Heart right ventricle (tissue), 16 donors: ENCODE data around the gene ITPR3. TPM values are rescaled to one million over a fixed set of nuclear protein-coding genes. Genes with fewer than 3 reads are reported as not detected.

Experiments
- ATAC-seq, 8 donors: fragments of 200-7000 bp; cut with Tn5 transposase; one replicate each; pipeline ENCODE4 v1.9.1; 2020; ENCODE audit warnings: mild to moderate bottlenecking in 8 of 8, moderate library complexity in 8 of 8, moderate number of reproducible peaks in 1 of 8
- DNase-seq, 2 donors: peaks; one replicate each; pipeline ENCODE4 v3.0.0-alpha.2; 2020
- H3K27ac ChIP-seq, 10 donors: fragments of 200-600 bp; sonication (generic) in 2 of 10; one replicate each; pipeline versions ENCODE4 v1.5.0 to v1.8.0; 2020 to 2022; ENCODE audit warnings: mild to moderate bottlenecking in 3 of 10
- H3K27me3 ChIP-seq, 7 donors: fragments of 200-600 bp; one replicate each; pipeline ENCODE4 v1.8.0; 2021 to 2022; ENCODE audit warnings: mild to moderate bottlenecking in 2 of 7
- H3K36me3 ChIP-seq, 9 donors: fragments of 200-600 bp; sonication (generic) in 1 of 9; one replicate each; pipeline versions ENCODE4 v1.5.0 to v1.8.0; 2020 to 2022; ENCODE audit warnings: mild to moderate bottlenecking in 2 of 9
- H3K4me1 ChIP-seq, 9 donors: fragments of 200-600 bp; sonication (generic) in 1 of 9; one replicate each; pipeline versions ENCODE4 v1.5.0 to v1.8.0; 2020 to 2022; ENCODE audit warnings: mild to moderate bottlenecking in 4 of 9
- H3K4me3 ChIP-seq, 10 donors: fragments of 200-600 bp; sonication (generic) in 2 of 10; one replicate each; pipeline versions ENCODE4 v1.5.0 to v1.8.0; 2020 to 2022; ENCODE audit warnings: mild to moderate bottlenecking in 7 of 10, moderate library complexity in 2 of 10
- H3K9me3 ChIP-seq, 11 donors: fragments of 200-600 bp in 10 of 11; sonication (generic) in 2 of 11; one replicate each; pipeline versions ENCODE4 v1.5.0 to v1.8.0; 2013 to 2022; ENCODE audit warnings: mild to moderate bottlenecking in 2 of 11, control low read depth in 1 of 11, moderate library complexity in 1 of 11
- CTCF ChIP-seq, 9 donors: fragments of 200-600 bp; sonication (generic) in 2 of 9; IDR thresholded peaks; one replicate each; pipeline versions ENCODE4 v1.5.0 to v1.8.0; 2021 to 2022; ENCODE audit warnings: antibody characterized with exemption in 9 of 9, mild to moderate bottlenecking in 5 of 9, moderate library complexity in 1 of 9
- WGBS, 2 donors: extraction: QIAGEN DNeasy Blood & Tissue Kit; methylation state at CpG; one replicate each; pipeline ENCODE4 v1.1.7; 2013; ENCODE audit warnings: inconsistent platforms in 1 of 2; 5-methylcytosine and 5-hydroxymethylcytosine counted together
- intact Hi-C, 10 donors: fragments of 100-400 bp; cut with DNase I; formaldehyde crosslinking; loops; one replicate each; pipeline versions ENCODE4 v1.11.1 to v1.14.2; 2022
- polyA plus RNA-seq, 2 donors: library from polyadenylated mRNA; stranded (reverse); fragments of 200-250 nt; gene quantifications; one replicate each; pipeline ENCODE4 v1.2.3, GENCODE V29; 2013
- total RNA-seq, 10 donors: library from RNA; stranded (reverse); fragmentation: NEBNext Ultra II Directional in 3 of 10; extraction: Animal tissue kit (Norgen Biotek cat#: 25700) in 3 of 10; gene quantifications; one replicate each; pipeline versions ENCODE4 v1.2.1 to v1.2.4, GENCODE V29; 2021 to 2023
- donor health status: Arrhythmogenic right ventricular cardiomyopathy.
- donor health status: ischemic (EF 13 %, LVEDD 7.1; RV severe dilation, severe dysfunction).
- donor health status: healthy with polysubstance abuse.
- donor health status: DM: no; HTN: yes; CAD: no.
- donor health status: DM: no; HTN: no; CAD: no.
- donor health status: ischemic (EF 25% LVEDD 6.9; RV normal size, moderate dysfunction).
- donor health status: ischemic (EF 25% LVEDD 5.7; RV mildly dilated, moderate dysfunction).
- donor health status: healthy.
- donor health status: DM: yes; HTN: yes; CAD: no.
- donor health status: Ischemic cardiomyopathy.
- donor health status: ischemic (EF 35%, LVEDD 5.7; RV mildly dilated, moderate dysfunction).
- donor health status: nonischemic (EF 11% LVEDD 7.7; RV severe dilation, severe dysfunction).
- donor health status: DM: yes; HTN: yes; CAD: no.
- donor health status: PGD.
- donor health status: ischemic (EF 29% LVEDD 5.4; RV normal size, mild dysfunction).
- donor health status: nonischemic (EF 23%, LVEDD 6.1; RV moderate dilation, normal function).

Gene ITPR3
- total and polyA plus RNA-seq, 12 donors = 3.2 to 16.7 (median 6.0) TPM

- Histone ChIP-seq H3K27me3 (no peaks in the 10 kb centered on the region), H3K4me3 (no peak overlapping the region), H3K9me3 (no peaks in the 10 kb centered on the region), H3K27ac (peak overlapping the region in 9 of 10 donors; percentile 69 to 94 (median 78)), H3K4me1 (peaks cover 9 to 93% (median 69%) of the 10 kb centered on the region in 9 donors), H3K36me3 (peaks cover 0 to 36% (median 0%) of the 10 kb centered on the region in 9 donors)
- no peak for TF ChIP-seq CTCF (IDR thresholded peaks at IDR 0.05)
- ATAC-seq = peak in 3 of 8 donors; percentile 11 to 61 (median 18)
- WGBS, 2 donors = 60 to 63% methylated on average over 10 of the region's 10 CpGs
- intact Hi-C loops = no loop called here
- no peak for DNase-seq
Observed at GRCh38 chr6:33730611-33731010, 109.5 kb downstream of the ITPR3 start.

DNA sequence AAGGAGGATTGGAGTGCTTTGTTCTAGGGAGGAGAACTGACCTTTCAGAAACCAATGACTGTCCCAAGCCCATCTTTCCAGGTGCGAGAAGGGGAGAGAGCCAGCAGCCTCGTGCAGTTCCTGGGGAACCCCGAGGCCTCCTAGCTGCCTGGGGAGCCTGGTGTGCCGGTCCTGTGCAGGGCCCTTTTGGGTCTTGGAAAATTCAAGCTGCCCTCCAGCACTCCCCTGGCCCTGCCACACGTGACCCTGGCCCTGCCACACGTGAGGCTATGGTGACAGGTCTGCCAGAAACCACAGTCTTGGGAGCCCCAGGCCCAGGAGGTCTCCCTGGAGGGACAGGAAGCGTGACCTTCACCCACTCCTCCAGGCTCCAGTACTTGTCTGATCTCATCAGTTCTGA, 109.9 kb downstream of the ITPR3 start:
- Histone ChIP-seq H3K4me1 (peaks cover 9 to 96% (median 72%) of the 10 kb centered on the region in 9 donors), H3K9me3 (no peaks in the 10 kb centered on the region), H3K27me3 (no peaks in the 10 kb centered on the region), H3K4me3 (no peak overlapping the region), H3K27ac (peak overlapping the region; percentile 36 to 94 (median 78)), H3K36me3 (peaks cover 0 to 35% (median 0%) of the 10 kb centered on the region in 9 donors)
- intact Hi-C loops = no loop called here
- DNase-seq (no peak), ATAC-seq (no peak)
- WGBS, 2 donors = 79 to 82% methylated on average over 7 of the region's 7 CpGs
- no peak for TF ChIP-seq CTCF (IDR thresholded peaks at IDR 0.05)

GRCh38 chr6:33731751-33732282, 110.7 kb downstream of the ITPR3 start:
- no peaks in the 10 kb centered on the region for H3K9me3 ChIP-seq
- H3K36me3 ChIP-seq = peaks cover 0 to 28% (median 0%) of the 10 kb centered on the region in 9 donors
- ATAC-seq (peak in 5 of 8 donors; percentile 8 to 44 (median 27)), DNase-seq (peak in 1 of 2 donors; percentile 41)
- H3K4me1 ChIP-seq = peaks cover 9 to 98% (median 74%) of the 10 kb centered on the region in 9 donors
- TF ChIP-seq CTCF (IDR thresholded peaks at IDR 0.05) = no peak
- peak overlapping the region; percentile 36 to 94 (median 78) for H3K27ac ChIP-seq
- H3K4me3 ChIP-seq = no peak overlapping the region
- intact Hi-C loops = no loop called here
- H3K27me3 ChIP-seq = no peaks in the 10 kb centered on the region
- 59 to 66% methylated on average over 9 of the region's 9 CpGs for WGBS, 2 donors

- H3K4me1 ChIP-seq = peaks cover 6 to 97% (median 69%) of the 10 kb centered on the region in 9 donors
- 85 to 88% methylated on average over 6 of the region's 6 CpGs for WGBS, 2 donors
Observed at GRCh38 chr6:33732385-33732784, 111.3 kb downstream of the ITPR3 start.

More at GRCh38 chr6:33732385-33732784, 111.3 kb downstream of the ITPR3 start:
- no peak for DNase-seq
- H3K9me3 ChIP-seq = no peaks in the 10 kb centered on the region
- ATAC-seq = no peak
- no peaks in the 10 kb centered on the region for H3K27me3 ChIP-seq
- peaks cover 0 to 28% (median 0%) of the 10 kb centered on the region in 9 donors for H3K36me3 ChIP-seq
- TF ChIP-seq CTCF (IDR thresholded peaks at IDR 0.05) = no peak
- no peak overlapping the region for H3K4me3 ChIP-seq
- intact Hi-C loops = no loop called here
- peak overlapping the region; percentile 0 to 94 (median 77) for H3K27ac ChIP-seq
